NCI-H2227 (cell line): Measurements from ENCODE around the gene EPHA2.

ENCODE experiments used
- DNase-seq: peaks from one replicate; lab custom pipeline; 2025; ENCODE audit not compliant: unreplicated experiment; lab: John Stamatoyannopoulos, UW

The EPHA2 gene

DNA sequence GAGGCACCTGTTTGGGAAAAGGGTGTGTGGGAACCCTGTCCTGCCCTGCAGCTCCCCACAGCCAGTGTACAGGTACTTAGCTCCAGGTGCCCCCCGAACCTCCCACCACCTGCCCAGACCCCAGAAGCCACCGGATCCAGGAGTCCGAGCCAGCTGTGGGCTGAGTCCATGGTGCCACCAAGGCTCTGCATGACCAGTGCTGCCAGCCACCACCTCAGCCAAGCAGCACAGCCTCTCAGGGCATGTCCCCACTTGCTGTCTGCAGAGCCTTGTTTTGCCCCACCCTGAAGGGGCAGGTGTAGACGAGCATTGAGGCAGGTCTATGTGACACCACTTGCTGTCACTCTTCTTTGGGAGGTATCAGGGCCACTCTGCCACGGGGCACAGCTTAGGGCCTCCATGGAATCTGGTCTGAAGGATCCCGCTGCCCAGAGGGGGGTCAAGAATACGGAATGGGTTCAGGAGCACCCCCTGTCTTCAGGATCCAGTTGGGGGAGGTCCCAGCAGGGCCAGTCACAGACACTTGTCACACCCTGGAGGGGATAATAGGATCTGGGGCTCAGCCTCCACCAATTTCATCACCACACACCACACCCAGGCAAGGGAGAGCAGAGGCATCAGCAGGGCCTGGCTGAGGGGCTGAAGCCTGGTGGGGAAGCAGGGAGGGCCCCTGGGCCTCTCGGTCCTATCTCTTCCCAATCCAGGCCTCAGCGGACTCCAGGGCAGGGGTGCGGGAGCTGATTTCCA, 28.9 kb upstream of the EPHA2 start:
- no peak for DNase-seq

DNA sequence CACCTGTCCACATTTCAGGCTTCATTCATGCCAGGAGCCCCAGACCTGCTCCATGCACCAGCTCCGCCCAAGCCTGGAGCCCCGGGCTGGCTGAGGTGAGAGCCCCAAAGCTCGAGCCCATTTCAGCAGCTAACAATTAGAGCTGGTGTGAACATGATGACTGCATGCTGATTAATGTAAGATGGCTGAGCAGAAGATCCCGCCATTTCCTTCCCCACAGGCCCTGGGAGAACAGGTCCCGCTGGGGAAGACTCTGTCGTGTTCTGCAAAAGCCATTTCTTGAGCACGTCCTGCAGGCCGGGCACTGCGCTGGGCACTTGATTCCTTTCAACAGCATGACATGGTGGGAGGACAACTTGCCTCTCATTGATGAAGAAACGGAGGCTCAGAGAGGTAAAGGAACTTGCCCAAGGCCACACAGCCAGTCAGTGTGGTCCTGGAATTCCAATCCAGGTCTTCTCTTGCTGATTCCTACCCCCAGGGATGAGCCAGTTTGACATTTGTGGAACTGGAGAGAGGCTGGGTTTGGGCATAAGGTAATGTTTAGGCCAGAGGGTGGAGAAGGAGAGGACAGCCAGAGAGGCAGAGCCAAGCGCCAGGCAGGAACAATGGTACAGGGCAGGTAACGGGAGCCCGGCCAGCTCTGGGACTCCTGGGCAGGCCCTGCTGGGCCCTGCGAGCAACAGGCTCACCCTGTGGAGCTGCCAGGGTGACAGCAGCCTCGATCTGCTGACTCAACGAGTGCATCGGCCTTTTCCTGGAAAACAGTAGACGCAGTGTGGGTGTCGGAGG, 28.1 kb upstream of the EPHA2 start:
- no peak for DNase-seq

DNA sequence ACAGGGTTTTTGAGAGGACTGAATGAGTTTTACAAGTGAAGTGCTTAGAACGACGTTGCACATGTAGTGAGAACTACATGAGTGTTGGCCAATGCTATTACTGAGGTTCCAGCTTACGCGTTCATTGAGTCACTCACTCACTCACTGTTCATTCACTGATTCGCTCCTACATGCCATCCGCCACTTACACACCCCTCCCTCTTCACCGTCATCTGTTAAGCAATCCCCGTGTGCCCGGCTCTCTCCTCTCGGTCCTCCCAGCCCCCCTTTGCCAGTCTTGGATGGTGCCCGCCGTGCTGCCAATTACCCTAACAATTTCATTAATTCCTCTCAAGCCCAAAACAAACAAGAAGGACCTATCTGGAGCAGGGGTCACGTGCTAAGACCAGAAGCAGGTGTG, 27.3 kb upstream of the EPHA2 start:
- no peak for DNase-seq

DNA sequence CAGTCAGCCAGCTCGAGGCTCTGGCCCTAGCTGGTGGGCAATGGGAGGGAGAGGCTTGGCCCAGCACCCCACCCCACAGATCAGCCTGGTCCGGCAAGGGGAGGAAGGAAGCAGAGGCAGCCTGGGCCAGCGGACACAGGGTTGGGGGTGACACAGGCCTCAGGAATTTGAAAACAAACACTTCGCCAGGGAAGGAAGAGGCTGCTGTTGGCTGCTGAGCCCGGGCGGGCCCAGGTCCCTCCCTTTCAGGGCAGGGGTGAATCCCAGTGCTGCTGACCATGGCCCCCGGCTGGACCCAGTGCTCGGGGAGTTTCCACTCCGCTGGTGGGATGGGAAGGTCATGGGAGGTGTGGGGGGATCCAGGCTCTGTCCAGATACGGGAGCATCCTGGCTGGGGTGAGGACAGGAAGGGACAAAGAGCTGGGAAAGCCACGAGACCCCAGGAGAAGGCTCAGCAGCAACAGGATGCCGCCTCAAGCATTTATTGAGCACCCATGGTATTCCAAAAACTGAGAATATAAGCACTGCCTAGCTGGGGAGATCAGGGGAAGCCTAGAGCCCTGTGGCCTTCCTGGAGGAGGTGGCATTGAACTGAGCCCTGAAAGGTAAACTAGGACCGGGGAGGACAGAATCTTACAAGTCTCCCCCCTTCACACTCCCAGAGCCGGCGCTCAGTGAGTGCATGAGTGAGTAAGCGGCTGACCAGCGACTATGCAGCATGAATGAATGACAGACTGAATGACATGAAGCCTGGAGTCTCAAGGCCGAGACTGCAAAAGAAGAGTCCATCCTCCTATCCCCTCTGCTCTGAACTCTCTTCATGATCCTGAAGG, 26.2 kb upstream of the EPHA2 start:
- no peak for DNase-seq

DNA sequence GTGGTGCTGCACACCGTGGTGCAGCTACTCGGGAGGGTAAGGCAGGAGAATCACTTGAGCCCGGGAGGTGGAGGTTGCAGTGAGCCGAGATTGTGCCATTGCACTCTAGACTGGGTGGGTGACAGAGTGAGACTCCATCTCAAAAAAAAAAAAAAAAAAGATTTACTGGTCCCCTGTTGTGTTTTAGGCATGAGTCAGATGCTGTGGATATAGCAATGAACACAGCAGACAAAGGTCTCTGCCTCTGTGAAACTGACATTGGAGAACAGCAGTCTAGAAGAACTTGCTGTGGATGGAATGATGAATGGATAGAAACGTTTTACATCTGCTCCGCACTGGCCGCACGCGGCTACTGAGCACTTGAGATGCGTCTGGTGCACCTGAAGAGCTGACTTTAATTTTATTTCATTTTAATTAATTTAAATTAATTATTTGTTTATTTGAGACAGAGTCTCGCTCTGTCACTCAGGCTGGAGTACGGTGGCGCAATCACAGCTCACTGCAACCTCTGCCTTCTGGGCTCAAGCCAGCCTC, 24.5 kb upstream of the EPHA2 start:
- DNase-seq, result no peak

DNA sequence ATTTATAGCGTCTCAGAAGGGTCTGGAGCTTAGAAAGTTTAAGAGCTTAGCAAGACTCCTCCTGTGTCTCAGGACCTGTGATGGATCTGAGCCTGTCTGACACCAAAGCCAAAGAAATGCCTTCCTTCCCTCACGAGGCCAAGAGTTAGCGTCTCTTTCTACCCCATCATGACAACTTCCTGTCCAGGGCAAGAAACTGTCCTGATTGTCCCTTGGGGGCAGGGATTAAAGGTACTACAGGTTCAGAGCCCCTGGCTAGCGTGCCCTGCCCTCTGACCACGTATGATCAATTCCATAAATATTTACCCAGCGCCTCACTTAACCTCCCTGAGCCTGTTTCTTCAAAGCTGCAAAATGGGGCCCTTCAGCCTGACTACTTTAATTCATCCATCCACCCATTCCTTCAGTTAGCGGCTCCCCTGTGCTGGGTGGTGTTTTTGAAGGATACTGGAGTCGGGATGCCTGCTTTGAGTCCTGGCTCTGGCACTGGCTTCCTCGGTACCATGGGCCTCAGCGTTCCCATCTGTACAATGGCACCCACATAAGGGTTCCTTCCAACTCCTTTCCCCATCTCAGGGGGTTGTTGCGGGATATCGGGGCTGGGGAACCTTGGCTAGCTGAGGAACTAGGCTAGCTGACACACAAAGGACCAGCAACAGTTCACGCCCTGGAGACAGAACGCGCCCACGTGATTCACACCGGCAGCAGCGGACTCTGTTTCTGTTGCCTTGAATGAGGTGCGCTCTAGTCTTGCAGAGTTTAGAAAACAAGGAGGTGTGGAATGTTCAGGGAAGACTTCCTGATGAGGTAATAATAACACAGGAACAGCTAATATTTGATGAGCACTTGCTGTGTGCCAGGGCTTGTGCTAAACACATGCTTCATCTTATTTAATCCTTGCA, 23.0 kb upstream of the EPHA2 start:
- DNase-seq, result no peak

DNA sequence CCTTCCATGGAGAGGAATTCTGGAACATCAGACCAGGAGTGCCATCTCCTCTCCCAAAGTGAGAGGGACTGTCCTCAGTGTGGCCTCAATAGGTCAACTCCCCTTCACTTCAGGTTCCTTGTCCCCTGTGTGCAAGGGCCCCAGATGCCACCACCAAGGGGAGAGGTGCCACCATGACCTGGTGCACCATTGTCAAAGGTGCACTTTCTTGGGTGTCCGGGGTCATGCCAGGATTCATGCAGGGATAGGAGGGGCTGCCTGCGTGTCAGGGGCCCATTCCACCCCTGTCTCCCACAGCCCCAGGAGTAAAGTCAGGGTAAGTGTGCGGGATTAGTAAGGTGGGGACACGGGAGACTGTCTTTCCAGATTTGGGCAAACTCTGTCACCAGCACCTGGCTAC, 21.4 kb upstream of the EPHA2 start:
- no peak for DNase-seq

DNA sequence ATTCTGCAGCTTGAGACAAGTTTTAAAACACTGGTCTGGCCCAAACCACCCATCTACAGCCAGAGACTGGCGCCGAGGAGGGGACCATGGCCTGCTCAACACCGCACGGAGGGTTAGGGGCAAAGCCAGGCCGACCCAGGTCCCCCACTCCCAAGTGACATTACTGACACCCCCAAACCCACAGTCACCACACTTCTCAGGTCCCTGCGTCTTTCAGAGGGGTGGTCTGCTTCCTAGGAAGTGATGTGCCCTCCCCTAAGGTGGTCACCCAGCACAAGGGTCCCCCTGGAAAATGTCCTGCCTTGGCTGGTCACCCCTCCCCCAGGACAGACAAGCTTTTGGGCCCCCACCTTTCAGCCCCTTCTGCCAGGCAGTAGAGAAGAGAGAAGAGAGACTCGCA, 20.8 kb upstream of the EPHA2 start:
- DNase-seq, result no peak

DNA sequence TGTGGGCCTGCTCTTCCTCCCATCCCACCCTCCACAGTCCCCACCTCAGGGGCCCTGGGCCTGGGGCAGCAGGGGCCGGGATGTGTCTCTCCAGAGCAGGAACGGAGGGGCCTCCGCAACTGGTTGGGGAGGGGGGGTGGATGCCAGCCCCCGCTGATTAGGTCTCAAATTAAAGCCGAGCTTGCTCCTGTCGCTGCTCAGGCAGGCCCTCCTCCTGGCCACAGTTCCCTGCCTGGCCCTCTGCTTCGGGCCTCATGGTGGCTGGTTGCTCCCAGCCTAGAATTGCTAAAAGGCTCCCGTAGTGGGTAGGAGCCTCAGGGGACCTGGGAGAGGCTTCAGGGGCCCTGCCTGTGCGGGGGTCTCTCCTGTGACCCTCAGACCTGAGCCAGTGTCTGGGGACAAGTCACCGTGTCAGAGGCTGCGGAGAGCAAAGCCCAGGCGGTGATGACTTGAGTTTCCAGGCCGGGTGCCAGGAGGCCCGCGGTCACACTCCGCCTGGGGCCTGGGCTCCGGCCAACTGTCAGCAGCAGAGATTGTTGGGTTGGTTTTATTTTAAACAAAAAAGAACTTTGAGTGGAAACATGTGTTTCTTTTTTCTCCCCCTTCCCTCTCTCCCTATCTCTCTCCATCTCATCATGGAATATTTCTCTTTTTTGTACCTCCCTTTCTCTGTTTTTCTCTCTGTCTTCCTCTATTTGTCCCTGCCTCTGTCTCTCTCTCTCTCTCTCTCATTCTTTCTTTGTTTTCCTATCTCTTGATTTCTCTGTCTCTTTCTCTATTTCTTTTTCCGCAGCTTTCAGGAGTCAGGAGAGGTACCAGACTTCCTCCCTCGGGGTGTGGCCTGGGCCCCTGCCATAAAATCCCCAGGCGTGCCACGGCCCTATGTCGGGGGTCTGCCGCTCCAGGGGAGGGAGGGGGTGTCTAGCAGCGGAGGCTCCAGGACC, 20.0 kb upstream of the EPHA2 start:
- DNase-seq, result no peak

DNA sequence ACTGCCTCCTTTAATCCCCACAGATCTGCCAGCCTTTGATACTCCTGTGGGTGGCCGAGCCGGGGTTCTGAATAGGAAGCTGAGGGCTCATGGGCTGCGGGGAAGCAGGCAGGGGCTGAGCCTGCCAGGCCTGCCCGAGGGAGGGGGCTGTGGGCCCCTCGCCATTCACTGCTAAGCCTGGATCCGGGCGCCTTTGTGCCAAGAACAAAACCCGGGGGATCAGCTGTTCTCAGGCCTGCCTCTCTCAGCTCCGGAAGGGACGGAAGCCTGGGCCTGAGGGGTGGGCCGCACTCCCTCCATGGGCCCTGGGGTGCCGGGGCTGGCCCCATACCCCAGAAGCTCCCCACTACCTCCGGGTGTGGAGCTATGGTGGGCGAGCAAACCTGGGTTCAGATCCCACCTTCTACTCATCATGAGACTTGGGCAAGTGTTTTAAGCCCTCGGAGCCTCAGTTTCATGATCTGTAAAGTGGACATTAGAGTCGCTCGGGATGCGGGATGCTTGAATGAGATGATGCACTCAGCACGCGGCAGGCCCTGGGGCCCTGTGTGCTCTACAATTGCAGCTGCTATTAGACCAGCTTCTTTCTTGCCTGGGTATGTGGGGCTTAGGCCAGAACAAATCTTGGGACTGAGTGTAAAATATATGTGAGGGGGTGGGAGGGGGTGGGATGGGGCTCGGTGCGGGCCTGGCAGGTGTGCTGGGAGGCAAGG, 19.2 kb upstream of the EPHA2 start:
- DNase-seq, result no peak

DNA sequence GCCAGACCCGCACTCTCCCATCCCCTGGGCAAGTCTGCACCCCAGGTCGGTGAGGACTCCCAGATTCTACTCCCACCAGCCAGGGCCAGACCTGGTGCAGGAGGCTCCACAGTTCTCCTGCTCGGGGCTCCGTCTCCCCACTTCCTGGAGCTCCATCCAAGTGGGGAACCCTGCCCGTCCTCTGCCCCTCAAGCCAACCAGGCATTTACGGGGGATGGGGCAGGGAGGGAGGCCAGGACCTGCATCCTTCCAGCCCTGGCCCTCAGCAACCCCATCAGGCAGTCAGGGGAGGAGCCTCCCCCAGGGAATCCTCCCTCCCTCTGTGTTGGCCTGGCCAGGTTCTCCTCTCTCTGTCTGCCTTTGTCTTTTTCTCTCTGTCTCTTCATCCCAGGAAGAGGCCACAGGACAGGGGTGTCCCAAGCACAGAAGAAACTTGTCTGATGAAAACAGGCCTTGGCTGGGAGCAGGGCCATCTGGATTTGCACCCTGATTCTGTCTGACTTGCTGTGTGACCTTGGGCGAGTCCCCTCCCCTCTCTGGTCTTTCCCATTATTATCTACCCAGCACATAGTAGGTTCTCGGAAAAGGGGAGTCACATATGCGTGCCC, 18.5 kb upstream of the EPHA2 start:
- no peak for DNase-seq

DNA sequence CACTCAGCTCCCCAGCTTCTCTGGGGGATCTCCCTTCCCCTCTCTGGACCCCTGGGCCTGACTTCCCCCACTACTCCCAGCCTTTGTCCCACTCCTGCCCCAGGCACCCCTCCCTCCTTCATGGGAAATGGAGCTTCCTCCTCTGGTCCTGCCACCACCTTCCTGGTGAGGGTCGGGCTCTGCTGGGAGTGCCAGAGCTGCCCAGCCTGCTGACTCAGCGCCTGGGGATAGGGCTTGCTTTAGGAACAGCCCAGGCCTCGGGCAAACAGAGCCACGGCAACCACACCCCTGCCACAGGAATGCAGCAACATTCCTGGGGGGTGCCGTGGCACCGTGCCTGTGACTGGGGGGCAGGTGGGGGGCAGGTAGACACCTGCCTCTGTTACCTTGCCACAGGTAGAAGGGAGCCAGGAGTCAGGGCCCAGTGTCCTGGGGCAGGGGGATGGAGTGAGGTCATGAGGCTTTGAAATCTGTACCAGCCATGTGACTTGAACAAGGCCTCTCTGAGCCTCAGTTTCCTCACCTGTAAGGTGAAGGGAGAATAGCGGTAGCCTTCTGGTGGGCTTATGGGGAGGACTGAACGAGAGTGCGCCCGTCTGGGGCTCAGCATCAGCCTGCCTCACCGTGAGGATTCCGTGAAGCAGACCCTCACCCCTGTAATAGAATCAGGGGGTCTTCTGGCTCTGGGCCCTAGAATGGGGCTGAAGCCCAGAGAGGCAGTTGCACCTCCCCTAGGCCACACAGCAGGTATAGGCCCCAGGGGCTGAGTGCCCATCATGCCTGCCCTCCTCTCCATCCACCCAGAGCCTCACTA, 17.8 kb upstream of the EPHA2 start:
- no peak for DNase-seq

DNA sequence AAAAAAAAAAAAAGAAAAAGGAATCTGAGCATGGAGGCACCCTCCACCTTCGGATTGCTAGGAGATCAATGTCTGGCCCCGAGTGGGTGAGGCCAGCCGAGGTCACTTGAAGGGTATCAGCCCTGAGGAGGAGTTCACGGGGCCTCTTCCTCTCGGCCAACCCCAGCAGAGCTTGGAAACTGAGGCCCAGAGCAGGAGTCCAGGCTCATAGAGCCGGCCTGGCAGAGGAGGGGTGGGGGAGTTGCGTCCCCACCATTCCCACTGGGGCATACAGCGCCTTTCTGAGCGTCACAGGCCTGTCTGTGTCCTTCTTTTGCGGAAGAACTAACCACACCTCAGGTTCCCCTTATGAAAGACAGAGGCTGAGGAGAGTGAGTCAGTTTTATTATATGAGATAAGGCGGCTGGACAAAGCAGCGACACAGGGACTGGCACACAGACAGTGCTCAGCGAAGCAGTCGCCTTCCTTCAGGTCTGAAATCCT, 17.1 kb upstream of the EPHA2 start:
- DNase-seq, result no peak

DNA sequence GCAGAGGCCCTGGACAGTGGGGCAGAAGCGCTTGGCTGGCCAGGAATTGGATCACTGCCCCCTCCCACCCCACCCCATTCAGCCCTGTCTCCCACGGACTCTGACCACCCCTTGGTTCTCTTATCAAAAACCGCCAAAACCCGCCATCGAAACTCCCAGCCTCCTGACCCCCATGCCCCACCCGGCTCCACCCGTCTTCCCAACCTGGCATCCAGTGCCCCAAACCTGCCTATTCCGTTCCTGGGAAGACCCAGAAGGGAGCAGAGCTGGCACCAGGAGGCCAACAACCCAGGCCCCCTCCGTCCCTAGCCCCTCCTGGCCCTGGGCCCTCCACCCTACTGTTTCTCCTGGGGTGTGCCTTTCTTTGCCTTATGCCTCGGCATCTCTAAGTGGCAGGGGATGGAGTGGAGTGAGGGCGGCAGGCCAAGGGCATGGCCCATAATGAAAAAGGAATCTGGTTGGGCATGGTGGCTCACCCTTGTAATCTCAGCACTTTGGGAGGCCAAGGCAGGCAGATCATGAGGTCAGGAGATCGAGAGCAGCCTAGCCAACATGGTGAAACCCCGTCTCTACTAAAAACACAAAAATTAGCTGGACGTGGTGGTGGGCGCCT, 16.5 kb upstream of the EPHA2 start:
- DNase-seq, result no peak

DNA sequence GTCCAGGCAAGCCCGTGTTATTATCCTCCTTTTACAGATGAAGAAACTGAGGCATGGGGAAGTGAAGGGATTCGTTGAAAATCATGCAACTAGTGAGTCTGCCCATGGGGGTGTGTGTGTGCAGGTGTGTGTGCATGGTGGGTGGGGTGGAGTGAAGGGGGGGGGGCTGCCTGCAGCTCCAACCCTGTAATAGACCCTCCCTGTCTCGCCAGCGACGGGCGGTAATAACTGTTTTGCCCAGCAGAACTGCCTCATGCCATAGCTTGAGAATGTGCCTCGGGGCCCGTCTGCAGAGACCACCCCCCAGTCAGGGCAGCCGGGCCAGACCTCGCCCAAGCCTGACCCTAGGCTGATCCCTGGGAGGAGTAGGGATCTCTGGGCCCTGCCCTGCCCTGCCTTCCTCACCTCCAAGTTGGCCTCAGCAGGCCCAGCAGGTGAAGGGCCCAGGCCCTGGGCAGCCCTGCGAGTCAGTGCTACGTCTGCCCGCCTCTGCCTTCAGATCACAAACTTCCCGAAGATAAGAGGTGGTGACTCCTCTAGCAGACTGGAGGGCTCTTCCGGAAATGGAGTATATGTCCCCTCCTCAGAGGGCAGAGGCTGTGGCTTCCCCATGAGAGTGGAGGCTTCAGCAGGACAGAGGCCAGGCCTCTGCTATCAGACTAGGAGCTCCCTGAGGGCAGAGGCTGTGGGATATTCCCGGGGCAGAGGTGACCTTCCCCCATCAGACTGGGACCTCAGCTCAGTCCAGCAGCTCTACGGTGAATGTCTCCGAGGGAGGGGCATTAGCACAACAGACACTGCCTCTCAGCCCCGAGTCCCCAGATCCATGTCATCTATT, 15.7 kb upstream of the EPHA2 start:
- no peak for DNase-seq

DNA sequence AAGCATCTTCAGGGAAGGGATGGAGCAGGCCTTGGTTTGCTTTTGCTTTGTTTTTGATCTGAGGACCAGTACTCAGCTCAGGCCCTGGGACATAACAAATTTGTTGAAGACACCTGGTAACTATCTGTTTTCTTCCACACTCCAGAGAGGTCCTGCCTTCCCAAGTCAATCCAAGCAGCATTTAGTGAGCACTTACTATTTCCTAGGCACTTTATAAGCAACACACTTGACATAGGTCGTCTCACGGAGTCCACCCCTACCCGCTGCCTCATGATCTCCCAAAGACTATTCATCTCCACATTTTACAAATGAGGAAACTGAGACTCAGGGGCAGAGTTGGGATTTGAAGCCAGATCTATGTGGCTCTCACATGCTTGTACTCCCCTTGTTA, 14.4 kb upstream of the EPHA2 start:
- DNase-seq, result no peak
